ENCODE data around the gene ZFP69B. TPM values are rescaled to one million over a fixed set of nuclear protein-coding genes. Genes with fewer than 3 reads are reported as not detected.

The ZFP69B gene
- total RNA-seq (ENCODE audit: unreplicated experiment): 4.0 TPM
- long read RNA-seq, partial matches to known transcripts: 1 of 1 reads
- long read RNA-seq, other reads (novel, unspliced or antisense): 0 of 1 reads

DNA sequence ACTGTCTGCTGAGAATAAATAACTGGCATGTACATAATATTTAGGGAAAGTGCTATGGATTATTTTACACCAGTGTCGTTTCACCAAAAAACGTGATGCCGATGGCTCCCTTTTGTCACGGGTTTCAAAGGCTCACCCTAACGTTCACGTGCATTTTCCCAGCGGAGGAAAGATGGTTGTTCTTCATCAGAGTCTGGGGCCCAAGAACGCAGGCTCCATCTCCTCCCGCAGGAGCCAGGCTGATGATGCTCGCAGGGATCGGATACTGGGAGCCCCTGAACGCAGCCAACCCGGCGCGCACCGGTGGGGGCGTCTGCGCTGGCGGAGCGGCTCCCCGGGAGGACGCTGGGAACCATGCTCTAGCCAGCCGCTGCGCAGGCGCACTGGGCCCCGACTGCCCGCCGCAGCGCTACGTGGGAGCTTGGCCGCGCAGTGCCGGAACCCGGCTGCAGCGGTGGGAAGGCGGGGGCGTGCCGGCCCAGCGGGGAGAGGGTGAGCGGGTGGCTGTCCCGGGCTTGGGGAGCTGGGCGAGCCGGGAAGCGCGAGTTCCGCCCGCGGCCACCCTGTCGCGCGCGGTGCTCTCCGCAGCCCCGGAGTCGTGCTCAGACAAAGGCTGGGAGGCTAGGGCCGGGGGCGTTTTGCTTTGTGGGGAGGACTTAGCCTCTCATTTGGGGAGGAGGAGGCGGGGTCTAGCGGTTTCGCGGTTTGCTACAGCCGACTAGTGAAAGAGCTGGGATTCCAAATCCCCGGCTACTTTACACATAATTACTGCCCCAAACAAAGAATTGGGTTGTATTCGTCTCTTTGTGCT lies at the start of gene ZFP69B:
Gene ZFP69B (plus strand): TSS at position 793 of the 811 bp plus-strand sequence. CDS start 486 bp downstream, outside the sequence.
- H3K27ac Mint-ChIP-seq (ENCODE audit: unreplicated experiment): peak within 1 kb of the TSS; percentile 53
- TF ChIP-seq, protein P1, sequence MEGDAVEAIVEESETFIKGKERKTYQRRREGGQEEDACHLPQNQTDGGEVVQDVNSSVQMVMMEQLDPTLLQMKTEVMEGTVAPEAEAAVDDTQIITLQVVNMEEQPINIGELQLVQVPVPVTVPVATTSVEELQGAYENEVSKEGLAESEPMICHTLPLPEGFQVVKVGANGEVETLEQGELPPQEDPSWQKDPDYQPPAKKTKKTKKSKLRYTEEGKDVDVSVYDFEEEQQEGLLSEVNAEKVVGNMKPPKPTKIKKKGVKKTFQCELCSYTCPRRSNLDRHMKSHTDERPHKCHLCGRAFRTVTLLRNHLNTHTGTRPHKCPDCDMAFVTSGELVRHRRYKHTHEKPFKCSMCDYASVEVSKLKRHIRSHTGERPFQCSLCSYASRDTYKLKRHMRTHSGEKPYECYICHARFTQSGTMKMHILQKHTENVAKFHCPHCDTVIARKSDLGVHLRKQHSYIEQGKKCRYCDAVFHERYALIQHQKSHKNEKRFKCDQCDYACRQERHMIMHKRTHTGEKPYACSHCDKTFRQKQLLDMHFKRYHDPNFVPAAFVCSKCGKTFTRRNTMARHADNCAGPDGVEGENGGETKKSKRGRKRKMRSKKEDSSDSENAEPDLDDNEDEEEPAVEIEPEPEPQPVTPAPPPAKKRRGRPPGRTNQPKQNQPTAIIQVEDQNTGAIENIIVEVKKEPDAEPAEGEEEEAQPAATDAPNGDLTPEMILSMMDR (IDR thresholded peaks at IDR 0.05; ENCODE audit: unreplicated experiment): no peak
- H3K27me3 Mint-ChIP-seq (ENCODE audit: unreplicated experiment): no peaks in the 10 kb centered on the region
- peaks cover 28% of the 10 kb centered on the region for H3K36me3 Mint-ChIP-seq (ENCODE audit: low read depth, unreplicated experiment)
- DNase-seq (ENCODE audit: low spot score): peak; percentile 97
- peaks cover 5% of the 10 kb centered on the region for H3K9me3 Mint-ChIP-seq (ENCODE audit: unreplicated experiment)
- H3K4me3 Mint-ChIP-seq (ENCODE audit: unreplicated experiment): peak within 1 kb of the TSS; percentile 92
- peaks cover 13% of the 10 kb centered on the region for H3K4me1 Mint-ChIP-seq (ENCODE audit: unreplicated experiment)

DNA sequence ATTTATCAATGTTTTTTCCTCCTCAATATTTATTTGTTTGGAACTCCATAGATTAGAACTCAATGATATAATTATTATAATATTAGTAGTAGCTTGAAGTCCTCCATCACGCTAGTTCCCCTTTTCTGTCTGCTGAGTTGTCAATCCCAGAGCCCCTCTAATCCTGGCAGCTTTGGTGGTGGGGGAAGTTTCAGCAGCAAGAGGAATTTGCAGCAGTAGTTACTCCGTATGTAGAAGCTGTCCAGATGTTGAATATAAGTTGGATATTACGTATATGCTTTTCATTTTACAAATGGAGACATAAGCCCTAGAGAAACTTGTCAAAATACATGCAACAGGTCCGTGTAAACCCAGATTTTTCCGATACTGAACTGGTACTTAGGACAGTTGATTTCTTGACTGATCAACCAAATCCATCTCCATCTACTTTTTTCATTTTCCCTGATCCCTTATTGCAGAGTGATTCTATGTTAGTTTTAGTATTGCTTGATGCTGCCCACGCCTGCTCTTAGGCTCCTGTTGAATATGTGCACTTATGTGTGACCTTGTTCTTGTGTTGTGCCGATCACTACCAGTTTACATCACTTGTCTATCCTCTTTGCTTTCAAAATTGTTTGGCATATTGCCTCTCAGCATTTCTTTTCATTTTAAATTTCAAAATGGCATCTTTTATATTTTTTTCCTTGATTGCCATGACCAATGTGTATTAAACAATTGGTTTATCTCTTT lies 48.6 kb upstream of the ZFP69B start:
- no peaks in the 10 kb centered on the region for H3K4me1 Mint-ChIP-seq (ENCODE audit: unreplicated experiment)
- H3K27ac Mint-ChIP-seq (ENCODE audit: unreplicated experiment): no peak overlapping the region
- no peak for DNase-seq (ENCODE audit: low spot score)
- H3K27me3 Mint-ChIP-seq (ENCODE audit: unreplicated experiment): no peaks in the 10 kb centered on the region
- H3K9me3 Mint-ChIP-seq (ENCODE audit: unreplicated experiment): no peaks in the 10 kb centered on the region
- no peaks in the 10 kb centered on the region for H3K36me3 Mint-ChIP-seq (ENCODE audit: low read depth, unreplicated experiment)
- TF ChIP-seq, protein P1 (IDR thresholded peaks at IDR 0.05; ENCODE audit: unreplicated experiment): no peak
- H3K4me3 Mint-ChIP-seq (ENCODE audit: unreplicated experiment): no peak overlapping the region

DNA sequence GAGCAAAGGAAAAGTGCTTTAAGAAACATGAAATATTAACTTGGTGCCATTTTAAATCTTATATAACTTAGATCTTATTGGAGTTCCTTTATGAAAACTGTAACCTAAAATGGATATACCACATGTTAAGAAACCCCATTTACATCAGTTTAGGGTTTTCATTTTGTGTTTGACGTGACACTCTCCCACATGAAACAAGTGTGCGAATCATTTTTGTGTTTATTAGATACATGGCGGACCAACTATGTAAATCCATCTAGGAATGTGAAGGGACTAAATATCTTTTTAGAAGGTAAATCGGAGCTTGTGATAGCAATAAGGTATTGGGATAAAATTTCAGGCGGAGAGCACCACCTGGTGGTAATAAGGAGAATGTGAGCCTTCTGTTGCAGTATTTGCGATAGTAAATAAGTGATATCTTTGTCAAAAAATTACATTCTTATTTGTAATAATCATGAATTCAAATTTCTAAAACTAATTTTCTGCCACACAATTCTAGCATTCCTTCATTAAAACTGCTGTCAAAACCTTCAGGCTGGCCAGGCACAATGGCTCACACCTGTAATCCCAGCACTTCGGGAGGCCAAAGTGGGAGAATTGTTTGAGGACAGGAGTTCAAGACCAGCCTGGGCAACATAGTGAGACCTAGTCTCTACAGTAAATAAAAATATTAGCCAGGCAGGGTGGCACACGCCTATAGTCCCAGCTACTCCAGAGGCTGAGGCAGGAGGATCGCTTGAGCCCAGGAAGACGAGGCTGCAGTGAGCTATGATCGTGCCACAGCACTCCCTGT lies 45.4 kb upstream of the ZFP69B start:
- no peak for DNase-seq (ENCODE audit: low spot score)
- no peak overlapping the region for H3K4me3 Mint-ChIP-seq (ENCODE audit: unreplicated experiment)

DNA sequence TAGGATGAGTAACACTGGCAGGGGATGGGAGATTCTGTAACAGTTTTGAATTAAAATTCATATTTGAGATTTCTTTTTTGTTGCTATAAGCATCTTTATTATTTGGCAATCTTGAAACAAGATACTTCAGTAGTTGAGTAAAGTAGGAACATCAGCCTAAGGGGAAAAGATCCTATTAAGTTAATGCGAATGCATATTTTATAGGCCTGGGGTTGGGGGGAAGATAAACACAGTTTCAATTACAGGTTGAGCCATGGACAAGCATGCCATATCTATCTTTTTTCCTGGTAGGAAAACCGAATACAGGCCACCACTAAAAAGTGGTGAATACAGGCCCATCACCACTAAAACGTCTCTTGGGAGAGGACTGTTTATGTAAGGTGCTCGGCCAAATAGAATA lies 44.5 kb upstream of the ZFP69B start:
- no peaks in the 10 kb centered on the region for H3K9me3 Mint-ChIP-seq (ENCODE audit: unreplicated experiment)
- H3K4me1 Mint-ChIP-seq (ENCODE audit: unreplicated experiment): no peaks in the 10 kb centered on the region
- TF ChIP-seq, protein P1 (IDR thresholded peaks at IDR 0.05; ENCODE audit: unreplicated experiment): no peak
- no peak for DNase-seq (ENCODE audit: low spot score)
- H3K4me3 Mint-ChIP-seq (ENCODE audit: unreplicated experiment): no peak overlapping the region
- H3K27me3 Mint-ChIP-seq (ENCODE audit: unreplicated experiment): no peaks in the 10 kb centered on the region
- H3K27ac Mint-ChIP-seq (ENCODE audit: unreplicated experiment): no peak overlapping the region
- no peaks in the 10 kb centered on the region for H3K36me3 Mint-ChIP-seq (ENCODE audit: low read depth, unreplicated experiment)

More for the DNA sequence above, 45.4 kb upstream of the ZFP69B start:
- Mint-ChIP-seq H3K36me3 (ENCODE audit: low read depth, unreplicated experiment) (no peaks in the 10 kb centered on the region), H3K27ac (ENCODE audit: unreplicated experiment) (no peak overlapping the region), H3K4me1 (ENCODE audit: unreplicated experiment) (no peaks in the 10 kb centered on the region), H3K9me3 (ENCODE audit: unreplicated experiment) (no peaks in the 10 kb centered on the region), H3K27me3 (ENCODE audit: unreplicated experiment) (no peaks in the 10 kb centered on the region)
- TF ChIP-seq, protein P1 (IDR thresholded peaks at IDR 0.05; ENCODE audit: unreplicated experiment): peak; percentile 91
